CD4-positive, alpha-beta T cell treated with Interleukin-1 beta for 1 hour (primary cell): Measurements from ENCODE around the gene ZNF584.
"Not testable (repeated sequence)": the region's sequence is repeated elsewhere in the genome, so short reads cannot be mapped to it uniquely, and the experiment has no call there.

Experiments used
- DNase-seq, 2 donors: peaks; one replicate each; pipeline ENCODE4 v3.0.0-alpha.2; 2020 to 2022

The ZNF584 gene

GRCh38 chr19:58408152-58409009 is at the start of gene ZNF584:
ZNF584 (plus strand) TSS chr19:58408649; CDS start chr19:58409148, 499 bp downstream.
- peak; percentile 93 to 95 for DNase-seq

GRCh38 chr19:58361900-58362271 is 46.6 kb upstream of the ZNF584 start:
- no peak for DNase-seq

- peak; percentile 97 to 98 for DNase-seq
Observed at GRCh38 chr19:58362272-58362994, 46.0 kb upstream of the ZNF584 start, which contains the start of gene ZNF497. ZNF497 (minus strand) TSS chr19:58362751; CDS start chr19:58357635, 5,116 bp downstream.

GRCh38 chr19:58364146-58364545 is 44.3 kb upstream of the ZNF584 start:
- no peak for DNase-seq

- DNase-seq, result no peak
Observed at GRCh38 chr19:58366585-58367430, 41.6 kb upstream of the ZNF584 start.

GRCh38 chr19:58367698-58368454 is 40.6 kb upstream of the ZNF584 start:
- no peak for DNase-seq

GRCh38 chr19:58368561-58369360 is 39.7 kb upstream of the ZNF584 start:
- DNase-seq, result no peak

DNA sequence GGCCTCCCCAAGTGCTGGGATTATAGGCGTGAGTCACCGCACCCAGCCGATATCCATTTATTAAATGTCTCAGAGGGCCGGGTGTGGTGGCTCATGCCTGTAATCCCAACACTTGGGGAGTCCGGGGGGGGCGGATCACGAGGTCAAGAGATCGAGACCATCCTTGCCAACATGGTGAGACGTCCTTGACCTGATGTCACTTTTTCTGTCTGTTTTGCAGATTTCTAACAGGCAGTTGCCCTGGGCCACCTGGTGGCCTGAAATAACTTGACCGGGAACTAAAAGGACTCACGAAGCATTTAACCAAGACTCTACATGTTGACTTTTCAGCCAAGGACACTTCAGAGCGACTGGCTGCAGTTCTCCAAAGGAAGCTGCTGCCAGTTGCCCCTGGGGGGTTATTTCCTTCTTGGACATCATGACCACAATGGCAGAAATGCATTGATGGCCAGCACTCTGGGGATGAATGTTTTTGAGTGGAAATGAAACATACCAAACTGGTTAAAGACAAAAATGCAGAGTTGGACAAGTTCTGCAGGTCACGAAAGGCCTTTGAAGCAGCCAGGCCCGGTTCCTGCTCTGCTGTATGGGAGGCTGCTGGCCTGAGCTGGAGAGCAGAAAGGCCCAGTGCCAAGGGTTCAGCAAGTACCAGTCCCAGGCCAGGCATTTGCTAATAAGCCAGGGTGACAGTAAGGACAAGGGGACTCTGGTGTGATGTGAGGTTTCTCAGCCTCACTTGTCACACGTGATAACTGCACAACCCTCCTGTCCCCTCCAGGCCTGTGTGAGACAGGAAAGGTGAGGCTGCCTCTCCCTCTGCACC is 35.9 kb upstream of the ZNF584 start:
- no peak for DNase-seq

GRCh38 chr19:58374200-58374599 is 34.2 kb upstream of the ZNF584 start:
- no peak for DNase-seq

DNA sequence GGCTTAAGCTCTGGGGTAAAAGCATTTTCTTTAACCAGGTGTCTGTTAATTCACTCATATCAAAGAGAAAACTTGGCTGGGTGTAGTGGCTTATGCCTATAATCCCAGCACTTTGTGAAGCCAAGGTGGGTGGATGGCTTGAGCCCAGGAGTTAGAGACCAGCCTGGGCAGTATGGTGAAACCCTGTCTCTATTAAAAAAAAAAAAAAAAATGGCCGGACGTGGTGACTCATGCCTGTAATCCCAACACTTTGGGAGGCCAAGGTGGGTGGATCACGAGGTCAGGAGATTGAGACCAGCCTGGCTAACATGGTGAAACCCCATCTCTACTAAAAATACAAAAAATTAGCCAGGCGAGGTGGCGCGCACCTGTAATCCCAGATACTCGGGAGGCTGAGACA is 31.7 kb upstream of the ZNF584 start:
- DNase-seq, result not testable (repeated sequence)

DNA sequence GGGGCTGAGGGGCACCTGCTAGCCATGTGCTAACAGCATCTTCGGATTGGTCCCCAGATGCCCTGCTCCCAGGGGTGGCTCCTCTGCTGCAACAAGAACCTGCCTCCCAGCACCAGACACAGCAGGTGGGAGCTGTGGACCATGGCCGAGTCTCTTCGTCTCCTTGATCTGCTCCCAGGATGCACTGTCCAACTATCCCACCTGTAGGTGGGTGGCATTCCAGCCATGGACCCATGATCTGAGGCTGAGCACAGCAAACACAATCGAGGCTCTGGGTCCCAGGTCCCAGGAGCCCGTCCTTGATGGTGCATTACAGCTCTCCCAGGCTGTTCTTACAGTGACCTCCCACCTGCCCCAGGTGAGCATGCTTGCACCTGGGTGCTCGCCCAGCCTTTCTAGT is 29.2 kb upstream of the ZNF584 start:
- DNase-seq, result no peak

DNA sequence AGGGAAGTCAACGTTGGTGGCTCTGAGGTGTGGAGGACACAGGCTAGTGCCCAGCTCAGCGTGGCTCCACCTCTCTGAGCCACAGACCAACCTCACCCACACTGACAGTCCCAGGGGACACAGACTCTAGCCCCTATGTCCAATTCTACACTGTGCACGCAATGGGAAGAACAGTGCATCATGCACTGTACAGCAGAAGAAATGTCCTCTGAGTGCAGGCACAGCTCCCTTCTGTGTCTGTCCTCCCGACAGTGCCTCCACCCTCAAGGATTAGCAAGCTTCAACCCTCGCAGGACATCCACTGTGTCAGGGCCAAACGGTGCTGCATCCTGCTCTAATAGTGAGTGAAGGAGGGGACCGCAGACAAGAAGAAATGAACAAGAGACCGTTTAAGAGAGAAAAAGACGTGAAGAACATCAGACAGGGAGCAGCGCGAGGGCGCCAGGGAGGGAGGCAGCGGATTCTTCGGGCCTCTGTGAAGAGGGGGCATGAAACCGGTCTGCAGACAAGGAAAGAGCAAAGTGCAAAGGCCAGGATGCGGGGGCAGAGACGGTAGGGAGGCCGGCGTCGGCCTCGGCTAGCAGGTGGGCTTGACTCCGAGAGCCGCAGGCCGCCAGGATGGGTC is 28.3 kb upstream of the ZNF584 start:
- no peak for DNase-seq

GRCh38 chr19:58380662-58381459 is 27.6 kb upstream of the ZNF584 start, which contains the start of gene ZNF837:
ZNF837 (minus strand) TSS chr19:58381030; CDS start chr19:58369332, 11,698 bp downstream.
- DNase-seq, result peak; percentile 100

DNA sequence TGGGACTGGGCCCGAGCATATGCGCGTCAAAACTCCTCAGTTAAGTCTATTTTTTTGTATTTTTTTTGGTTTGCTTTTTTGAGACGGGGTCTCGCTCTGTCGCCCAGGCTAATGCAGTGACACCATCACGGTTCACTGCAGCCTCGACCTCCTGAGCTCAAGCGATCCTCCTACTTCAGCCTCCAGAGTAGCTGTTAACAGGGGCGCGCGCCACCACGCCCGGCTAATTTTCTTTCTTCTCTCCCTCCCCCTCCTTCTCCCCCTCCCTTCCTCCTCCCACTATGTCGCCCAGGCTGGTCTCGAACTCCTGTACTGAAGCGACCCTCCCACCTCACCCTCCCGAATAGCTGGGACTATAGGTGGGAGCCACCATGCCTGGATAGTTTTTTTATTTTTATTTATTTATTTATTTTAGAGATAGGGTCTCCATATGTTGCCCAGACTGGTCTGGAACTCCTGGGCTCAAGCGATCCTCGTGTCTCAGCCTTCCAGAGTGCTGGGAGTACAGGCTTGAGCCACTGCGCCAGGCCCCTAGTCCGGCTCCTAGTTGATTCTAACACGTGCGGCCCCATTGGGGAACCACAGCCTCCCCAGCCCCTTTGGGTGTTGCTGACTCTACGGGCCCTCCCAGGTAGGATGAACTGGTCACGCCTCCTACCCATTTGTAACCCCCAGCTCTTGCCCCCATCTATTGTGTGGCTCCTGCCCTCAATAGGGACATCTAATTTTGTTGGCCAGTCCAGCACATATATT is 26.8 kb upstream of the ZNF584 start:
- DNase-seq, result no peak

DNA sequence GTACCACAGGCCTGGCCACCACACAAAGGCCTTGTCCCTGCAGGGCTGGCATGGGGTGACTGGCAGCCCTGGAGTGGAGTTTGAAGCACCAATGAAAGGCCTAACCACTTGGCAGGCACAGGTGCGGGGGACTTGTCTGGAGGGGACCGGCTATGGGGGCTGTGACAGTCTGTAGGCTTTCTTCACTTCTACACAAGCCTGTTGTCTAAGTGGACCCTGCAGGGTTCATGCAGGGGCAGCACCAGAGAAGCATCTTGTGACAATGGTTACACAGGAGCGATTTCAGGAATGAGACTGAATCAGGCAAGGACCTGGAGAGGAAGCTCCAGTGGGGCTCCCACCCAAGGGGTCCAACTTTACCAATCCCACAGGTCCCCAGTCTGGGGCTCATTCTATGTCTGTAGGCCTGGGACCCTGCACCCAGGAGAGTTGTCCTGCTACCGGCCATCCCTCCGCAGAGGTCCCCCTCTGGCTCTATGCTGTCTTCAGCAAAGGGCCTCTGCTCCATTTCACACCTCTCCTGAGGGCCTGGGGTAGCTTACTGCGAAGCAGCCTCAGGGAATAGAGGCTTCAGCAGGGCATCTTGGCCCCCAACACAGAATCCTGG is 25.3 kb upstream of the ZNF584 start:
- DNase-seq, result no peak

DNA sequence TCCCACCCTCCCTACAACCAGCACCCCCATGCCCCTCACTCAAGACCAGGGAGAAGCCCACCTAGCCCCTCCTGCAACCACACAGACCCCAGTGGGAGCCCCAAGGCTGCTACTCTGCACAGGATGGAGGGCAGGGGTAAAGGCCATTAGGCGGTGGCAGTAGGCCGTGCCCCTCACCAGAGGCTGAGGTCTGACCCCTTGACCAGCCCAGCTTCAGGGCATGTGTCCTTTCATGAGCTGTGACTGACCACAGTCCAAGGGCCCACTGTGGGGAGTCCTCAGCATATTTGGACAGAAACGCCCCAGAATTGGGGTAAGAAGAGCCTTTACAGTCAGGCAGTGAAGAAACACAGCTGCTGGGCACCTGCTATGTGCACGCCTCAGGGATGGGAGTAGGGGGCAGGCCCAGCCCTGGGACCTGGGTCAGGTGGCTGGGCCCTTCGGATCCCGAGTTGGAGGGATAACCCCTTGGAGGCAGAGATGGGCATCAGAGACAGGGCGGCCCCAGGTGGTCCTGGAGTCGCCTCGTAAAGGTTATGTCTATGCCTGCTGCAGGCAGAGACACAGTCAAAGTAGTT is 23.0 kb upstream of the ZNF584 start:
- no peak for DNase-seq

GRCh38 chr19:58385891-58386575 is 22.4 kb upstream of the ZNF584 start:
- DNase-seq, result no peak
